DMS79 treated with DMSO at 0.1 percent for 48 hours (cell line): ENCODE measurements around the gene SORT1.

Experiments used
- DNase-seq: peaks from one replicate; lab custom pipeline; 2025; lab: John Stamatoyannopoulos, UW

SORT1 gene

DNA sequence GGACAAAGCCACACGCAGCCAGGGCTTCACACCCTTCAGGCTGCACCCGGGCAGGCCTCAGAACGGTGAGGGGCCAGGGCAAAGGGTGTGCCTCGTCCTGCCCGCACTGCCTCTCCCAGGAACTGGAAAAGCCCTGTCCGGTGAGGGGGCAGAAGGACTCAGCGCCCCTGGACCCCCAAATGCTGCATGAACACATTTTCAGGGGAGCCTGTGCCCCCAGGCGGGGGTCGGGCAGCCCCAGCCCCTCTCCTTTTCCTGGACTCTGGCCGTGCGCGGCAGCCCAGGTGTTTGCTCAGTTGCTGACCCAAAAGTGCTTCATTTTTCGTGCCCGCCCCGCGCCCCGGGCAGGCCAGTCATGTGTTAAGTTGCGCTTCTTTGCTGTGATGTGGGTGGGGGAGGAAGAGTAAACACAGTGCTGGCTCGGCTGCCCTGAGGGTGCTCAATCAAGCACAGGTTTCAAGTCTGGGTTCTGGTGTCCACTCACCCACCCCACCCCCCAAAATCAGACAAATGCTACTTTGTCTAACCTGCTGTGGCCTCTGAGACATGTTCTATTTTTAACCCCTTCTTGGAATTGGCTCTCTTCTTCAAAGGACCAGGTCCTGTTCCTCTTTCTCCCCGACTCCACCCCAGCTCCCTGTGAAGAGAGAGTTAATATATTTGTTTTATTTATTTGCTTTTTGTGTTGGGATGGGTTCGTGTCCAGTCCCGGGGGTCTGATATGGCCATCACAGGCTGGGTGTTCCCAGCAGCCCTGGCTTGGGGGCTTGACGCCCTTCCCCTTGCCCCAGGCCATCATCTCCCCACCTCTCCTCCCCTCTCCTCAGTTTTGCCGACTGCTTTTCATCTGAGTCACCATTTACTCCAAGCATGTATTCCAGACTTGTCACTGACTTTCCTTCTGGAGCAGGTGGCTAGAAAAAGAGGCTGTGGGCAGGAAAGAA is 122.9 kb downstream of the SORT1 start:
- peak; percentile 41 for DNase-seq

DNA sequence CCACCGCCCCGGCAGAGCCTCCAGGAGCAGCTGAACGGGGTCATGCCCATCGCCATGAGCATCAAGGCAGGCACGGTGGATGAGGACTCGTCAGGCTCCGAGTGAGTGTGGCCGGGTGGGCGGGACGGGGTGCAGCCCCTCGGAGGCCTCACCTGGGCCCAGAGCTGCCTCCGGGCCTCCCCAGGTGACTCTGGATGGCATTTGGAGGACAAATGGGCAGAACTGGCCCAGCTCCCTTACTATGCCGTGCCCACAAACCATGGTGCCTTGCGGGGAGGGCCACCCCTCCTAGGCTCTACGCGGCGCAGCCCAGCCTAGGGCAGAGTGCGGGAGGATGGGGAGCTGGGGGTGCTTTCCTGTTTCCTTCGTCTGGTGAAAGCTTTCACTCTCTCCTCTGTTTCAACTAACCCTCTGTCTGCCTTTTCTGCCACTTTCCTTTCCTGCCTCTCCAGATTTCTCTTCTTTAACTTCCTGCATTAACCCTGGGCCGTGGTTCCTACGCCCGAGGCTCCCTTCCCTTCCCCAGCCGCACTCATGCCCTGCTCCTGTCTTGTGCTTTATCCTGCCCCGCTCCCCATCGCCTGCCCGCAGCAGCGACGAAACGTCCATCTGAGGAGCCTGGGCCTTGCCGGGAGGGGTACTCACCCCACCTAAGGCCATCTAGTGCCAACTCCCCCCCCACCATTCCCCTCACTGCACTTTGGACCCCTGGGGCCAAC is 124.0 kb downstream of the SORT1 start:
- DNase-seq = no peak

DNA sequence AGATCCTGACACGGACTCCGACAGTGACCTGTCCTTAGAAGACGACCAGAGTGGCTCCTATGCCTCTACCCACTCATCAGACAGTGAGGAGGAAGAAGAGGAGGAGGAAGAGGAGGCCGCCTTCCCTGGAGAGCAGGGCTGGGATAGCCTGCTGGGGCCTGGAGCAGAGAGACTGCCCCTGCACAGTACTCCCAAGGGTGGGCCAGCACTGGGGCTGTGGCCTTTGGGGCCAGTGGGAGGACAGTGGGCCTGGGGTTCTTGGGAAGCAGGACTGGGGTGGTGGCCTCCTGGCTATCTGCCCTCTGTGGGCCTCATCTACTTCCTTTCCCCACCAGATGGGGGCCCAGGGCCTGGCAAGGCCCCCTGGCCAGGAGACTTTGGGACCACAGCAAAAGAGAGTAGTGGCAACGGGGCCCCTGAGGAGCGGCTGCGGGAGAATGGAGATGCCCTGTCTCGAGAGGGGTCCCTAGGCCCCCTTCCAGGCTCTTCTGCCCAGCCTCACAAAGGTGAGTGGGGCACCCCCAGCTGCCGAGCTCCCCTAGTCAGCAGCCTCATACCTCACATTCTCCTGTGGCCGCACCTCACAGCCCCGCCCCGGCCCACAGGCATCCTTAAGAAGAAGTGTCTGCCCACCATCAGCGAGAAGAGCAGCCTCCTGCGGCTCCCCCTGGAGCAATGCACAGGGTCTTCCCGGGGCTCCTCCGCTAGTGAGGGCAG is 124.7 kb downstream of the SORT1 start:
- DNase-seq = no peak

DNA sequence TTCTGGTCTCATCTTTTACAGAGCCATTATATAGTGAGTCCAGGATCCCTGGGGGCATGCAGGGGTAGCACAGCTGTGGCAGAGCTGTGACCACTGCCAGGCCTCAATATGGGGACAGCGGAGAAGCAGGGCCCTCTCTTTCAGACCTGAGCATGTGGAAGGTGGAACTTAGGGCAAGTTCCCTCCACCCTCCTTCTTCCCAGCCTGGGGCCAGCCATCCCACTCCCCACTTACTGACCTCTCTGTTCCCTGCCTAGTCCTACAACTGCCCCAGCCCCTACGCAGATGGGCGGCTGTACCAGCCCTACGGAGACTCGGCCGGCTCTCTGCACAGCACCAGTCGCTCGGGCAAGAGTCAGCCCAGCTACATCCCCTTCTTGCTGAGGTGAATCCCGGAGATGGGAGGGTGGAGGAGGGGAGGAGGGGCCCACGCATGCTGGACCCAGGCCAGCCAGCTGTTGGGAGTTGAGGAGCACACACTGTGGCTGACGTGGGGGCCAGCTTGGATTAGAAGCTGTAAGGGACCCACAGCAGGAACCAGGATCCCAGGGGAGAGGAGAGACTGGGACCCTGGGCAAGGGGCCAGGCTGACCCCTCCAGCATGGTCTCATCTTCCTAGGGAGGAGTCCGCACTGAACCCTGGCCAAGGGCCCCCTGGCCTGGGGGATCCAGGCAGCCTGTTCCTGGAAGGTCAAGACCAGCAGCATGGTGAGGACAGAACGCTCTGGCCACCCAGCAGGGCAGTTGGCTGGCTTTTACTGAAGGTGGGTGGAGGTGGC is 125.5 kb downstream of the SORT1 start:
- no peak for DNase-seq

DNA sequence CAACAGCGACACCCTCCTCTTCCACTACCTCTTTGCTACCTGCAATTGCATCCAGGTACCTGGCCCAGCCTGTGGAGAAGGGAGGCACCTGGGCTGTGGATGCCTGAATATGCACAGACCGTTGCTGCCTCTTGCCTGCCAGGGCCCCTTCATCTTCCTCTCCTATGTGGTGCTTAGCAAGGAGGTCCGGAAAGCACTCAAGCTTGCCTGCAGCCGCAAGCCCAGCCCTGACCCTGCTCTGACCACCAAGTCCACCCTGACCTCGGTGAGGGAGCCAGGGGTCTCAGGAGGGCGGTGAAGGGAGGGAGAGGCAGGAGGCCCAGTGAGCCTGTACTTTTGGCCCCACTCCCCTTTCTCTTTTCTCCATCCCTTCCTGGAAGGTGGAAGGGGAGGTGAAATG is 126.3 kb downstream of the SORT1 start:
- DNase-seq = no peak

DNA sequence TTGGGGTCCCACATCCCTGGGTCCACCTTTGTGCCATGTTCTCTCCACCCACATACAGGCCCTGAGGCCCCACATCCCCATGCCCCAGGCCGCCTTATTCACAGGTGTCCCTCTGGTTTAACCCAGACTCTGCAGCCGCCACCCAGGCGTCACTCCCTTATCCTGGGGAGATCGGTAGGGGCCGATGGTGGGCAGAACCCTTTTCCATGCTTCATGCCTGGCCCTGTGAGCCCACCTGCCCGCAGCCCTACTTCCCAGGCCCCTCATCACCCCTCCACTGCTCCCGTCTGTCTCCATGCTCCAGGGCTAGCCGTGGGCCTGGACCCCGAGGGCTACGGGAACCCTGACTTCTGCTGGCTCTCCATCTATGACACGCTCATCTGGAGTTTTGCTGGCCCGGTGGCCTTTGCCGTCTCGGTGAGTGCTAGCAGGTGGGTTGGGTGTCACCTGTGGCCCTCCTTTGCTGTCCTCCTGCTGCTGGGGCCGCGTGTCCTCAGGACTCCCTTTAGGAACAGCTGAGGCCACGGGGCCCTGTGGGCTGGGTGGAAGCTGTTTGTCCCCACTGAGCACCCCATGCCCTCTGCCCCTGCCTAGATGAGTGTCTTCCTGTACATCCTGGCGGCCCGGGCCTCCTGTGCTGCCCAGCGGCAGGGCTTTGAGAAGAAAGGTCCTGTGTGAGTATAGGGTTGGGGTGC is 126.9 kb downstream of the SORT1 start:
- DNase-seq = no peak

DNA sequence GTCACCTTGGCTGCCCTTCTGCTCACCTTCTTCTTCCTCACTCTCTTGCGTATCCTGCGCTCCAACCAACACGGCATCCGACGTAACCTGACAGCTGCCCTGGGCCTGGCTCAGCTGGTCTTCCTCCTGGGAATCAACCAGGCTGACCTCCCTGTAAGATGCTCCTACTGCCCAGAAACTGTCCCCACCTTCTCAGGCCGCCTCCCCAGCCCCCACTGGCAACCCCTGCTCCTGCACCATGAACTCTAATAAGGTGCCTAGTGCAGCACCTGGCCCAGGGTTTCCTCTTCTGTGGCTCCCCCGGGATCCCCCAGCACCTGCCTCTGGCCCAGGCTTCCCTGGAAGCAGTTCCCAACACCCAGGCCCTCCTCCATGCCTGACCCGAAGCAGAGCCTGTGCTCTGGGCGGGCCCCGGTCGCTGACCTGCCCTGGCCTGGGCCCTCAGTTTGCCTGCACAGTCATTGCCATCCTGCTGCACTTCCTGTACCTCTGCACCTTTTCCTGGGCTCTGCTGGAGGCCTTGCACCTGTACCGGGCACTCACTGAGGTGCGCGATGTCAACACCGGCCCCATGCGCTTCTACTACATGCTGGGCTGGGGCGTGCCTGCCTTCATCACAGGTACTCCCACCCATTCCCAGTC is 127.6 kb downstream of the SORT1 start:
- DNase-seq = no peak

DNA sequence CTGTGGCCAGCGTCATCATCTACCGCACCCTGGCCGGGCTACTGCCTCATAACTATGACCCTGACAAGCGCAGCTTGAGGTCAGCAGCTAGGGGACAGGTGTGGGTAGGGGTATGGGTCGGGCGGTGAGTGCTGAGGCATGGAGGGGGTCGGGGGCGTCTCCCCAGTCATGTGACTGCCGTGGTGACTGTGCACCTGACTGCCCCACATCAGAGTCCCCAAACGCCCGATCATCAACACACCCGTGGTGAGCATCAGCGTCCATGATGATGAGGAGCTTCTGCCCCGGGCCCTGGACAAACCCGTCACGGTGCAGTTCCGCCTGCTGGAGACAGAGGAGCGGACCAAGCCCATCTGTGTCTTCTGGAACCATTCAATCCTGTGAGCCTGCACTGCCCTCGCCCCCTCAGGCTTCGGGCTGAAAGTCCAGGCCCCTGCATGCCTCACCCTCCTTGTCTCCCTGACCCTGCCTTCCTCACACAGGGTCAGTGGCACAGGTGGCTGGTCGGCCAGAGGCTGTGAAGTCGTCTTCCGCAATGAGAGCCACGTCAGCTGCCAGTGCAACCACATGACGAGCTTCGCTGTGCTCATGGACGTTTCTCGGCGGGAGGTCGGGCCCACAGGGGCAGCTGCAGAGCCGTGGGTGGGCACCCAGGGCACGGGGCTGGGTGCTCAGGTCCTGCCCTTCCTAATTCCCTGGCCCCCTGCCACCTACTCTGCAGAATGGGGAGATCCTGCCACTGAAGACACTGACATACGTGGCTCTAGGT is 128.3 kb downstream of the SORT1 start:
- DNase-seq = no peak

DNA sequence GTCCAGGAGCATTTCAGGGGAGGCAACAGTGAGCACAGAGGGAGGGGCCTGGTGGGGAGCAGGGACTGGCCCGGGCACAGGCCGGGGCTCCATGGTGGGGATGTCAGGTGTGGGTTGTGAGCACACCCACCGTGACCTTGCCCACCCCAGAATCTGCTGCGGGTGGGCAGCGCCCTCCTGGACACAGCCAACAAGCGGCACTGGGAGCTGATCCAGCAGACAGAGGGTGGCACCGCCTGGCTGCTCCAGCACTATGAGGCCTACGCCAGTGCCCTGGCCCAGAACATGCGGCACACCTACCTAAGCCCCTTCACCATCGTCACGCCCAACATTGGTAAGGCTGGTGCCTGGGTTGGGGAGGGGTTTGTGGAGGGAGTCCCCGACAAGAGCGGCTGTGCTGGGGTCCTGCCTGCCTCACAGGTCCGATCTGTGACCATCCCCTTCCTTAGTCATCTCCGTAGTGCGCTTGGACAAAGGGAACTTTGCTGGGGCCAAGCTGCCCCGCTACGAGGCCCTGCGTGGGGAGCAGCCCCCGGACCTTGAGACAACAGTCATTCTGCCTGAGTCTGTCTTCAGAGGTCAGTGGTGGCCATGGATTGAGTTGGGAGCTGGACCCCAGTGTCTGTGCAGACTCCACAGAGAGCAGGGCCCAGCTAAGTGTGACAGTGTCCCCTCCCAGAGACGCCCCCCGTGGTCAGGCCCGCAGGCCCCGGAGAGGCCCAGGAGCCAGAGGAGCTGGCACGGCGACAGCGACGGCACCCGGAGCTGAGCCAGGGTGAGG is 129.1 kb downstream of the SORT1 start:
- DNase-seq = no peak

DNA sequence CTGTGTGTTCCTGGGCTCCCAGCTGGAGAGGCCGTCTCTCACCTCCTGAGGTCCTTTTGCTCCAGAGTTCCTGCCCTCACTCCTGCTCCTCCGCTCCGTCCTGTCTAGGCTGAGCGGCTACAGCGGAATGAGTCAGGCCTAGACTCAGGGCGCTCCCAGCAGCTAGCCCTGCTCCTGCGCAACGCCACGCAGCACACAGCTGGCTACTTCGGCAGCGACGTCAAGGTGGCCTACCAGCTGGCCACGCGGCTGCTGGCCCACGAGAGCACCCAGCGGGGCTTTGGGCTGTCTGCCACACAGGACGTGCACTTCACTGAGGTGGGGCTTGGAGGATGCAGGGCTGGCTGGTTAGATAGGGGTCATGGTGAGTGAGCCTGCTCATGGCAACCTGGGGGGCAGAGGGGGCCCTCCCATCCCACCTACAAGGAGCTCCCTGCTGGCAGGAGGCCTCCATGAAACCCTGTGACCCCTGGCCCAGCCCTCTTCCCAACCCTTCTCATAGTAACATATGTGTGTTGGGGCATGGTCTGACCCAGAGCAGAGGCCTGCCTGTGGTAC is 129.9 kb downstream of the SORT1 start:
- no peak for DNase-seq

DNA sequence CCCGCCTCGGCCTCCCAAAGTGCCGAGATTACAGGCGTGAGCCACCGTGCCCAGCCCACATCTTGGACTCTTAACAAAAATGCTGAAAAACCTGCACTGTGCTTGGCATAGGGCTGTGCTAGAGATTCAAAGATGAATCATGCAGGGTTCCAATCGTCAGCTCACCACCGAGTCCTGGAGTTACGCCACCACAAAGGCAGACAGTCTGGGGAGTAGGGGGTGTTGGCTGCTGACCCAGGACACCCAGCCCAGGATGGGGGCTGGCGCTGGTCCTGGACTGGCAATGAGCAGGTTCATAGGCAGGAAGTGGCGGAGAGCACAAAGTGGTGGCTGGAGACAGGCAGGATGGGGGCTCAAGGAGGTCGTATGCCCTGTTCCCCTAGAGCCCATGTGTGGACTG is 130.8 kb downstream of the SORT1 start:
- DNase-seq = no peak

DNA sequence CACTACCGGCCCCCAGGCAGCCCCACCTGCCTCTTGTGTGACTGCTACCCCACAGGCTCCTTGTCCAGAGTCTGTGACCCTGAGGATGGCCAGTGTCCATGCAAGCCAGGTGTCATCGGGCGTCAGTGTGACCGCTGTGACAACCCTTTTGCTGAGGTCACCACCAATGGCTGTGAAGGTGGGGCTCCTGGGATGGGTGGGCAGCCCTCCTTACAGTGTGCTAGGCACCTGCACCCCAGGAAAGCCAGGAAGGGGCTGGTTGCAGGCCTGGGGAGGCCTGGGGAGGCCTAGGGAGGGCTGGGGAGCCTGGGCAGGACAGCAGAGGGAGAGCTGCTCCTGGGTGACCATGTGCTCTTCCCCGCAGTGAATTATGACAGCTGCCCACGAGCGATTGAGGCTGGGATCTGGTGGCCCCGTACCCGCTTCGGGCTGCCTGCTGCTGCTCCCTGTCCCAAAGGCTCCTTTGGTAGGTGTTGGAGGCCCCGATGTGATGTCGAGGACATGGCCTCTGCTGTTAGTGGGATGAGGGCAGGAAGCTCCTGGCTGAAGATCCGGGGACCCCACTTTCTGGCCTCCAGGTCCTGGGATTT is 131.9 kb downstream of the SORT1 start:
- DNase-seq = no peak

DNA sequence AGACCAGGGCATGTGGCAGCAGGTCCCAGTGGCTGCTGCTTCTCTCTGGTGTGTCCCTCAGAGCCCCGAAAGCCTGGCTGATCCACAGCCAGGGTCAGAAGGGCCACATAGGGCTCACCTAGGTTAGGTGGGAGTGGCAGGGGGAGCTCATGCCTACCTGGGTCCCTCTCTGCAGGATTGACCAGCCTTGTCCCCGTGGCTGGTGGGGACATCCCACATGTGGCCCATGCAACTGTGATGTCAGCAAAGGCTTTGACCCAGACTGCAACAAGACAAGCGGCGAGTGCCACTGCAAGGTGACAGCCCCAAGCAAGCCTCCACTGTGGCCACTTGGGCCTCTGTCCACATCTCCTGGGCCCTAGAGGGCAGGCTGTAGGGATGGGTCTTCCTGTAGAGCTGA is 132.7 kb downstream of the SORT1 start:
- no peak for DNase-seq

DNA sequence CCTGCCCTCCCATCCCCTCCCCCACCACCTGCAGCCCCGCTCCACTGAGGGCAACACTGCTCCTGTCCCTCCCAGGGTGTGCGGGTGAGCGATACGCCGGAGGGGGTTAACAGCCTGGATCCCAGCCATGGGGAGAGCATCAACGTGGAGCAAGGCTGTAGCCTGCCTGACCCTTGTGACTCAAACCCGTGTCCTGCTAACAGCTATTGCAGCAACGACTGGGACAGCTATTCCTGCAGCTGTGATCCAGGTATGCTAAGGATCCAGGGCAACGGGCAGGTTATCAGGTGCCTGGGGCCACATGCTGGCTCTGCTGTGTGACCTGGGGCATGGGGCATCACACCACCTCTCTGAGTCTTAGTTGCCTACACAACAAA is 133.4 kb downstream of the SORT1 start:
- no peak for DNase-seq

DNA sequence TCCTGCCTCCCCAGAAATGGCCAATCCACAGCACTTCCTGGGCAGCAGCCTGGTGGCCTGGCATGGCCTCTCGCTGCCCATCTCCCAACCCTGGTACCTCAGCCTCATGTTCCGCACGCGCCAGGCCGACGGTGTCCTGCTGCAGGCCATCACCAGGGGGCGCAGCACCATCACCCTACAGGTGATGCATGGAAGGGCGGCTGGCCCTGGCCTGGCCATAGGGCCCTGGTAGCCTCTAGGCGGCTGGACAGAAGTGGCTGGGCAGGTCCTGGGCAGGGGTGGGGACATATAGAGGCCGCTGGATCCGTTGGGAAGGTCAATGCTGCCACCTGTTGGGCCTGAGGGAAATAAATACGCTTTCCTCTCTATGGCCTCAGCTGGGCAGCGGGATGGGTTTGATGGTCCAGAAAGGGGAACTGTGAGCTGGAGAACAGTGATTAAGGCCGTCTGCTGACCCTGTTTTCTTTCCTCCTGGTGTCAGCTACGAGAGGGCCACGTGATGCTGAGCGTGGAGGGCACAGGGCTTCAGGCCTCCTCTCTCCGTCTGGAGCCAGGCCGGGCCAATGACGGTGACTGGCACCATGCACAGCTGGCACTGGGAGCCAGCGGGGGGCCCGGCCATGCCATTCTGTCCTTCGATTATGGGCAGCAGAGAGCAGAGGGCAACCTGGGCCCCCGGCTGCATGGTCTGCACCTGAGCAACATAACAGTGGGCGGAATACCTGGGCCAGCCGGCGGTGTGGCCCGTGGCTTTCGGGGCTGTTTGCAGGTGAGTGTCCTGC is 133.9 kb downstream of the SORT1 start:
- no peak for DNase-seq

DNA sequence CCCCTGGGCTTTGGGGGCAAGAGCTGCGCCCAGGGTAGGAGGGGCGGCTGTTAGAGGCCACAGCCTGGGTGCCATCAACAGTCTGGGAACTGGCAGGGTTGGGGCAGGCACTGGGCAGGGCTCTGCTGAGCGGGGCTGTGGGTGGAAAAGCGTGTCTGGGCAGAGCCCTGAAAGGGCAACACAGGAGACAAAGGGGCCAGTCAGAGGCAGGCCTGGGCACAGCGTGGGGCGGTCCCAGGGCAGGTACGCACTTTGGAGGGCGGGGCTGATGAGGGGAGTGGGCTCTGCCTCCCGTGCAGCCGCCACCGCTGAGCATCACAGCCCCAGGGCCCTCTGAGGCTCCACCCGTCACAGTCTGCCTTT is 134.5 kb downstream of the SORT1 start:
- no peak for DNase-seq

DNA sequence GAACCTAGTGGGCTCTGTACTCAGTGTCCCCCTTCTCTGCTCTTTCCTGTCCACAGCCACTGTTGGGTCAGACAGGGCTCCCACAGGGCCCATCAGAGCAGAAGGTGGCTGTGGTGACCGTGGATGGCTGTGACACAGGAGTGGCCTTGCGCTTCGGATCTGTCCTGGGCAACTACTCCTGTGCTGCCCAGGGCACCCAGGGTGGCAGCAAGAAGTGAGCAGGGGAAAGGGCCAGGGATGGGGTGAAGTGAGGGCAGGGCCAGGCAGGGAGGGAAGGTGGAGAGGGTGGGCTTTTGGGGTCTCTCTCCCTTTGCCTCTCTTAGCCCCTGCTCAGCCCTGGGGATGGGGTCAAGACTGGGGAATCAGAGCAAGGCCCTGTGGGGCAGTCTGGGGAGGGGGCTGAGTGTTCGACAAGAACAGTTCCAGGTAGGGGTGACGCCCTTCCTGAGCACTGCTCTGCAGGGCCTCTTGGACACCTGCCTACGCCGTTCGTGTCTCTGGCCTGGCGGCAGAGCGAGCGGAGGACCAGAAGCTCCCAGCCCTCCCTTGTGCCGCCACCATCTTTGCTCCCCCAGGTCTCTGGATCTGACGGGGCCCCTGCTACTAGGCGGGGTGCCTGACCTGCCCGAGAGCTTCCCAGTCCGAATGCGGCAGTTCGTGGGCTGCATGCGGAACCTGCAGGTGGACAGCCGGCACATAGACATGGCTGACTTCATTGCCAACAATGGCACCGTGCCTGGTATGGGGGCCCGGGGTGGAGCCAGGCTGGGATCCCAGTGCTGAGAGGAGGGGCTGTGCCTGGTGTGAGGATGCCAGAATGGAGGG is 135.3 kb downstream of the SORT1 start:
- DNase-seq = no peak
